NCI-H2196 (cell line): ENCODE data around the gene COA4.
"Not testable (repeated sequence)": the region's sequence is repeated elsewhere in the genome, so short reads cannot be mapped to it uniquely, and the experiment has no call there.

Source experiments
- DNase-seq: peaks from one replicate; lab custom pipeline; 2025; ENCODE audit not compliant: unreplicated experiment; lab: John Stamatoyannopoulos, UW

COA4 gene

DNA sequence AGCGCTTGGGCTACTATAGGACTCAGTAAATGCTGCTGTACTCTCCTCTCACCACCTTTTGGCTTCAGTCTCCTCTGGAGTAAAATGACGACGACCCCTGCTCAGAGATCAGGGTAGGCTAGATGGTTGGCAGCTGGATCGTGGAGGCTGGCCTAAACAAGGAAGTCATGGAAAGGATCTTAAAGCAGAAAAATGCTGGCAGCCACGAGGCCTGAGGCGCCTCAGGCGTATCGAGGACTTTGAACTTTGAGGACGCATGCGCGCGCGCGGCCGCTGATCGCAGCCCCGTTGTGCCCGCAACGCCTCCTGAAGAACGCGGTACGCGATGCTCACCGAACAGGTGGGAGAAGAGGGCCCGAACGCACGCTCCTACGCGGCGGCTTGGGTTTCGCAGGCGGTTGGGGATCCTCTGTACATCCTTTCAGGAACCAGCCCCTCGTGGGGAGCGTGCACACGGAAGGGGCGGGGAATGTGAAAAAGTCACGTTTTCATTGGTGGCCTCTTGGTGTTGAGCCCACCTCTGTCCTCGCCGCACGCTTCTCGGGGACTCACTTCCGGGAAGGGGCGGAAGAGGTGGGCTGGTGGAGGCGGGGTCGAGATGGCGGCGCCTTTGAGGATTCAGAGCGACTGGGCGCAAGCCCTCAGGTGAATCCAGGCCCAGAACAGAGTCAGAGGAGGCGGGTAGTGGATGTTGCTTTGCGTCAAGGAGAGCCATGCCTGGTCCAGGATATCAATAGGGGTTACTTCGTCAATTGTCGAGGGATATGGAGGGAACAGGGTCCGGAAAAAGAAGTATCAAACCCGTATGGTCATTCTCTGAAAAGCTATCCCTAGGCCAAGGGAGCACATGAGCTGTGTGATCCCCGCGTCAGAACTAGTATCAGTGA is at the start of gene COA4, which contains the start of gene PAAF1:
TSS of gene COA4 (minus strand) at position 423 of the 887 bp plus-strand sequence. CDS start 3,468 bp downstream, outside the sequence.
TSS of gene PAAF1 (plus strand) at position 576 of the 887 bp plus-strand sequence. CDS start at position 599, 23 bp downstream.
- DNase-seq = peak; percentile 99

DNA sequence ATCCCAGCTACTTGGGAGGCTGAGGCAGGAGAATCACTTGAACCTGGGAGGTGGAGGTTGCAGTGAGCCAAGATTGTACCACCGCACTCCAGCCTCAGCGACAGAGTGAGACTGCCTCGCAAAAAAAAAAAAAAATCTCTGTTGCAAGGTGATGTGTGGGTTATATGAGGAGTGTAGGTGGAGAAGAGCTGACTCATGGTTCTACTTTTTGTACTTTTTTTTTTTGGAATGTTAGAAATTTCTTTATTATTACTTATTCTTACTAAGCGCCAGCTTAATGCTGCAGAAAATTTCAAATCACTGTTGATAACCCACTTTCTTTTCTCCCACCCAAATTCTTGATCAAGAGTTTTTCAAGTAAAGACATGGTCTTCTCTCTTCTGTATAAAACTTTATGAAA is 44.5 kb upstream of the COA4 start:
- DNase-seq = no peak

GRCh38 chr11:73916435-73916834 is 39.8 kb upstream of the COA4 start:
- peak; percentile 5 for DNase-seq

DNA sequence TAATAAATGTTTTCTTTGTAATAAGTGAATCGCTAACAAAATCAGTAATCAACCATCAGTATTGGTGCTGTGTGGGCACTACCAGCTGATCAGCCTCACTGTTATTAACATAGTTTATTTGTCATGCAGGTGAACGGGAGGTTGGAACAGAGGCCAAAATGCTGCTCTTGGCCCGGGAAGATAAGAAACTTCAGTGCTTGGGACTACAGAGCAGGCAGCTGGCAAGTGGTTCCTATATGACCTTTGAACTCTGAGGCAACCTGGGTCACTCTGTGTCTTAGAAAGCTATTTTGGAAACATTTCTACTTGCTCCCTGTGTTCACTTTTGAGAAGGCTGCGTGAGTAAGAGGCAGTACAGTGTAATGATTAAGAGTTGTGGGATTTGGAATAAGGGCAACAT is 37.6 kb upstream of the COA4 start:
- no peak for DNase-seq

DNA sequence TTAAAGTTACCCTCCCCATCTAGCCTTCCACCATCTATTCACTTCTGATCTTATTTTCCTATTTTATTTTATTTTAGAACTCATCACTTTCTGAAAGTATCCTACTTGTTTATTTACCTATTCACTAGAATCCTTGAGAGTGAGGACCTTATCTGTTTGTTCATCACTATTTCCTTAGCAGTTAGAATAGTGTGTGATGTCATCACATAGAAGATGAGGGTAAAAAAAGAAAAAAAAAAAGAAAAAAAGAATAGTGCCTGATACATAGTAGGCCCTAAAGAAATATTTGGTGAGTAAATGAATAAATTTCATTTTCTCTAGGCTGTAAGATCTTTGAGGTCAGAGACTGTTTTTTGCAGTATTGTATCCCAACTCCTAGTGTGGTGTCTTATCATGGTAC is 36.8 kb upstream of the COA4 start:
- no peak for DNase-seq

- no peak for DNase-seq
Measured at GRCh38 chr11:73912026-73912425, 35.4 kb upstream of the COA4 start.

GRCh38 chr11:73907191-73907590 is 30.5 kb upstream of the COA4 start:
- no peak for DNase-seq

GRCh38 chr11:73902303-73902702 is 25.7 kb upstream of the COA4 start:
- DNase-seq = no peak

DNA sequence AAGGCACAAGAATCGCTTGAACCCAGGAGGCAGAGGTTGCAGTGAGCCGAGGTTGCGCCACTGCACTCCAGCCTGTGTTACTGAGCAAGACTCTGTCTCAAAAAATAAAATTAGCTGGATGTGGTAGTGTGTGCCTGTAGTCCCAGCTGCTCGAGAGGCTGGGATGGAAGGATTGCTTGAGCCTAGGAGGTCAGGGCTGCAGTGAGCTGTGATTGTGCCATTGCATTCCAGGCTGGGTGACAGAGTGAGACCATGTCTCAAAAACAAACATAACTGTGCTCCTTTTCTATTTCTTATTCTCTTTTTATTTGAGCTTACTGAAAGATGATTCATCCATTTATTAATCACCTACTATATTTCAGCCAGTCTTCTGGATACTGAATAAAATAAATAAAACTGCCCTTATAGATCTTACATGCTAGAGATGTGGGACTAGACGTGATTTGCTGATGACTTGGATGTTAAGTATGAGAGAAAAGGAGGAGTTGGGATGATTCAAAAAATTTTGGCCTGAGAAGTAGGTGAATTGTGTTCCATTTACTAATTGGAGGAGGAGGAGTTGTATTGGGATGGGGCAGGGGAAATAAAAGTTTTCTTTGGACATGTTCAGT is 18.2 kb upstream of the COA4 start:
- DNase-seq = no peak

GRCh38 chr11:73893041-73893440 is 16.4 kb upstream of the COA4 start:
- DNase-seq = no peak

DNA sequence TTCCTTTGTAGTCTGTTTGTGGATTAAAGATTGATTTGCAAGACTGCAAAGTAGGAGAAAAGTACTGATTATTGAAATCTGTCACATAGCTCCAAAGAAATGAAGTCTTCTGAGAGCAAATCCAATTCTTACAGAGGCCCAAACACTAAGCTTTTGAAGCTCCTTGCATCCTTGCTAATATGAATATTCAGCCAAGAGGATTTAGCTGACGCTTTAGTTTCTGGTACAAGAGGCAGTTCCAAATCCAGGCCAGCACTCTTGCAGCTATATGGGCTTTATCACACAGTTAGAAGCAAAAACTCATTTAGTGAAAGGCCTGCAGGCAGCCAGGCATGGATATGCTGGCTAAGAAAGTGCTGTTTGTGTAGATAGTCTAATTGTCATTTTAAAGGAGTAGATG is 12.9 kb upstream of the COA4 start:
- no peak for DNase-seq

GRCh38 chr11:73889019-73889418 is 12.4 kb upstream of the COA4 start:
- no peak for DNase-seq

- DNase-seq = no peak
Measured at GRCh38 chr11:73888244-73888643, 11.6 kb upstream of the COA4 start.

GRCh38 chr11:73883856-73884255 is 7.2 kb upstream of the COA4 start:
- DNase-seq = no peak

- DNase-seq = not testable (repeated sequence)
Measured at GRCh38 chr11:73880449-73880848, 3.8 kb upstream of the COA4 start.

DNA sequence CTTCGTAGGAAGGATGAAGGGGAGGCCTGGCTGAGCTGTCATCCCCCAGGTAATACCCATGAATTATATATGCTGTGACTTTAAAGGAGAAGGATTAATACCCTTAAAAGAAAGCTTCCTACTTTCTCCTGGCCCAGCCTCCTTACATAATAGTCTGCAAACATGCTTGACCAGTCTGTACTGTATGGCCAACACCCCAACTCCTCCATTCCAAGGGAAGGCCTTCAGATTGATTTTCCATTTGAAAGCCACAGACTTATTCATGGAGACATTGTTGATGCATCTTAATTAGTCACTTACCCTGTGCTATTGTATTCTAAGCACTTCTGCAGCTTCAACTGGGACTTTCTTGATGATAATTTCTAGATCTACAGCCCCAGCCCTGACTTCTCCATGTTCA is 2.1 kb upstream of the COA4 start:
- DNase-seq = no peak

DNA sequence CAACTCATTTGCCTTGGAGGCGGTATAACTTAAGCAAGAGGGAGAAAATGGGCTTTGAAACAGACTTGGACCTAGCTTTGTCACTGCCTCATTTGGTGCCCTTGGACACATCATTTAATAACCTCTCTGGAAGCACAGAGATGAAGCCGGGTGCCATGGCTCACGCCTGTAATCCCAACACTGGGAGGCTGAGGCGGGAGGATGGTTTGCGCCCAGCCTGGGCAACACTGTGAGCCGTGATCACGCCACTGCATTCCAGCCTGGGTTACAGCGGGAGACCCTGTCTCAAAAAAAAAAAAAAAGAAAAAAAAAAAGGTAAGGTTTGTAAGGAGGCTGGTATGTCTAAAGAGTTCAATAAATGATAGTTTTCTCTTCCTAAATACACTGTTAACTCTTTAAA is 806 bp downstream of the COA4 start:
- no peak for DNase-seq

- no peak for DNase-seq
Measured at GRCh38 chr11:73875380-73875779, 1.3 kb downstream of the COA4 start.

- DNase-seq = no peak
Measured at GRCh38 chr11:73872749-73873357, 3.8 kb downstream of the COA4 start.

GRCh38 chr11:73870261-73870660 is 6.4 kb downstream of the COA4 start:
- DNase-seq = no peak

DNA sequence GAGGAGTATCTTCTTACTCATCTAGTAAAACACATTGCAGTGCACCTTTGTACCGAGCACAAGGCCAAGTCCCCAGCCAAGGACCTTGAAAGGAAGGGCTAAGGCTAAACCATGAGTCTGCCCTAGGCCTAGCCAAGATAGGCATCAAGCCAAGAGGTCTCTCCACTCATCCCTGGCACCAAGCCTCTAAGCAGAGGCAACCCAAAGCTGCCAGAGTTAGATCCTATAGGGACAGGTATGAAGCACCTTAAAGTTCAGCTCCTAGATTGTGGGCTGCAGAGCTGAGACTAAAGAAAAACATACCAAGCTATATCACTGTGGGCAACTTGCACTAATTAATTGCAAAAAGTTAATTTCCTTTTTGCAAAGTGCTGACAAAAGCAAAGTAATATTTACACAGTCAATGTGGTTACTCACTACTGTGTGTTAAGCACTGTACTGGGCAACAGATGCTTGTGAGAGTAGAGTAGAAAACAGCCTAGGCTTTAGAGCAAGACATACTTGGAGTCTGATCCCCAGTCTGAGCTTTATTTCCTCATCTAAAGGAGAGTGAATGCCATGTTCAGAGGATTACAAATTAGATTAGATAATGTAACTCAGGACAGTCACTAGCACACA is 7.2 kb downstream of the COA4 start:
- peak; percentile 41 for DNase-seq
